Posterior cingulate gyrus (tissue), 11 donors: Measurements from ENCODE around the gene PNMA8C.

Source experiments
- DNase-seq, 10 donors: peaks; one replicate each; pipeline versions ENCODE4 v3.0.0 to v3.0.0-alpha.2; 2020 to 2021; ENCODE audit warnings: mixed read lengths in 3 of 10
- intact Hi-C: fragments of 100-400 bp; cut with DNase I; formaldehyde crosslinking; loops from one replicate; pipeline ENCODE4 v1.15.1; 2023

The PNMA8C gene

DNA sequence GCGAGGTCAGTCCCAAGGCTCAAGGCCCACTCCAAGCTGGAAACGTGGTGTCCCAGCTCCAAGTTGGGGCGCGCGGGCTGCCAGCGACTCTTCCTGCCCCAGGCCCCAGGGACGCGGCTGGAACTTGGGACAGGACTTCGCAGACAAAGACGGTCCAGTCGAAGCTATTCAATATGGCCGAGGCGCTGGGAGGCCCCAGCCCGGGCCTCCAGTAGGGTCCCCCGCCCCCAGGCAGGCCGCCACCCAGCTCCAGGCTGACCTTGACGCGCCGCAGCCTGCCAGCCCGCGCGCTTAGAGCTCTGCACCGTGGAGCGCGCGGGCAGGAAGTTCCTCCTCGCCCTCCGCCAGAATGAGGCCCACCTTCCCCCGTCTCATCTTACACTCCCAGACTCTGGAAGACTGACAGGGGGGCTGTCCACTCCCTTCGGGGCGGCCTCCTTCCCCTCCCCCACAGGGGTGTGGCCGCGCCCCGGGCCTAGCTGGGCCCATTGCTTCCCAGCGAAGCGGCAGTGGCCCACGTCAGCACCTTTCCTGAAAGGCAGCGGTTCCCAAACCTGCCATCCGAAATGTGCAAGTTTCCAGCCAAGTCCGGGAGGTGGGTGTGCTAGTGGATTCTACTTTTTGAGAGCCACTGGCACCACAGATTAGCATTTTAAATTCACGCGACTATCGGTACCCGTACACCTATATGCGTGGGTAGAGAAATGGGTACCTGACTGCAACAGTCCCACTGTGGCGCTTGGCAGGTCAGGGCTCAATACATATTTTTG lies 15.3 kb downstream of the PNMA8C start, which contains the start of gene CCDC8:
TSS of gene CCDC8 (minus strand) at position 303 of the 770 bp plus-strand sequence. CDS start 754 bp downstream, outside the sequence.
- intact Hi-C loops: no loop called here

DNA sequence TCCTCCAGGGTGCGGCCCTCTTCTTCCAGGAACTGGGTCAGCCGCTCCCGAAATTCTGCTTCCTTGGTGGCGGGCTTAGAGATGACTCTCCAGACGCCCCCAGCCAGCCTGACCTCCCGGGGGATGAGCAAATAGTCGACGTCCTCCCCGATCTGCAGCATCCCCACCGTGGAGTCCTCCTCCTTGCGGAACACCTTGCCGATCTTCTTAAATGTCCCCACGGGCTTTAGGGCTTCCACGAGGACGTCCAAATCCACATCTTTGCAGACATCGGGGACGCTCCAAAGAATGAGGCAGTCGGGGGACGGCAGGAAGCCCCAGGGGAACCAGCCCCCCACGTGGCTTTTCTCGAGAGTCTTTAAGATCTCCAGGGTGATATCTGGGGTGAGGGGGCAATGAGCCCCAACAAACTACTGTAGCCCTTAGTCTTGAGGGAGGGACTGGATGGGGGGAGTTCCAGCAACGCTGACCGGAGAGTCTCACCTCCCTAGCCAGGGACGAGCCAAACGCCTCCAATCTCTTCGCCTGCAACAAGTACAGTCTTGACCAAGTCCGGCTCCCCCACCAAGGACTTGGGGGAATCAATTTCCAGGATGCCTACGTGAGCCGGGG lies 16.0 kb downstream of the PNMA8C start:
- intact Hi-C loops: no loop called here
- DNase-seq: peak in 3 of 10 donors; percentile 53 to 58 (median 57)

More for the DNA sequence above, 15.3 kb downstream of the PNMA8C start, which contains the start of gene CCDC8:
- peak in 4 of 10 donors; percentile 16 to 87 (median 58) for DNase-seq

DNA sequence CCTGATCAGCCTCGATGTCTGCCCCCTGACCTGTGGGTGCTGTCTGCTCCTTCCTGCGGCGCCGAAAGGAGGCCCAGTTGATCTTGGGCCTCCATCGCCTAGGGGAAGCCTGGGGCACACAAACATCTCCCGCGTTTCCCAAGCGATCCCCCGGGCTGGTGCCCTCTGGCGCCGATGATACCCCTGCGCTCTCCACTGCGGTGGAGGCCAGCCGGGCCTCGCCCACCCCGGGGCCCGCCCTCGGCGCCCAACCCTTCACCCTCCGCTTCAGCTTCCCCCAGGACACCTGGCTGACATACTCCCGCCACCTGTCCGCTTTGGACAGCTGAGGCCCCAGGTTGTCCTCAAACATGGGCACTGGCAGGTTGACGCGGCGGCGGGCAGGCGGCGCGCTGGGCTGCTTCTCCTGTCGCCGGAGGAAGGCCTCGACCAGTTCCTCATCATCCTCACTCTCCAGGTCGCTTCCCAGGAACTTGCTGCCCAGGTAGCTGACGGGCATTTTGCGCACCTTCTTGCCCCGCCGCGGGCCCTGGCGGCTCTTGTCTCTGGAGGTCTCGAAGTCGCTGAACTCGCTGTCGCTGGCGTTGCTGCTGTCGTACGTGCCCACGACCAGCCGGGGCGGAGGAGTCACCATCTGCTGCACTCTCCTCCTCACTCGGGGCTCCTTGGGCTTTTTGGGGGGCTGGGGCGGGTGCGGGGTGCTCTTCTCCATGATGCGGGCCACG lies 16.6 kb downstream of the PNMA8C start:
- intact Hi-C loops: no loop called here
- DNase-seq: peak in 2 of 10 donors; percentile 57 to 75

DNA sequence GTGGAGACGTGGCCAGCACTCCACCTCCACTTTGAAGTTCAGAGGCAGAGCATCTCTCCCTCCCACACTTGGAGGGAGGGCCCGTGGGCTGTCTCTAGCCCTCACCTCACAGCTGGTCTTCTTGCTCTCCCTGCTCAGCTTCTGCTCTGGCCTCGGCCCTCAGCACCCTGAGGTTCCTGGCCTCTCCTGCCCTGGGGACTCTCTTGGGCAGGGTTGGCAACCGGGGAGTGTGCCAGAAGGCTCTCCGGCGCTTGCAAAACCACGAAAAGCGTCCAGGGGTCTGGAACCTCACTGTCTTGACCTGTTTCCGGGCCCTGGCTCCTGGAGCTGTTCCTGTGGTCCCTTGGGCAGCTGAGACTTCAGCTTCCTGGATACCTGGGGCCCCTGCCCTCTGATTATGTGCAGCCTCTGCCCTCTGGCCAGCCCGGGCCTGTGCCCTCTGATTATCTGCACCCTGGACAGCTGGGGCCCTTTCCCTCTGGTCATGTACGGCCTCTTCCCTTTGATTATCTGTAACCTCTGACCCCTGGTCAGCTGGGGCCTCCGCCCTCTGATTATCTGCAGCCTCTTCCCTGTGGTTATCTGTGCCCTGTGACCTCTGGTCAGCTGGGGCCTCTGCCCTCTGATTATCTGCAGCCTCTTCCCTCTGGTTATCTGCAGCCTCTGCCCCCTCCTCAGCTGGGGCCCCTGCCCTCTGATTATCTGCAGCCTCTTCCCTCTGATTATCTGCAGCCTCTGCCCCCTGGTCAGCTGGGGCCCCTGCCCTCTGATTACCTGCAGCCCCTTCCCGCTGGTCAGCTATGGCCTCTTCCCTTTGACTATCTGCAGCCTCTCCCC lies 17.4 kb downstream of the PNMA8C start:
- DNase-seq: peak in 2 of 10 donors; percentile 41 to 58
- intact Hi-C loops: no loop called here

DNA sequence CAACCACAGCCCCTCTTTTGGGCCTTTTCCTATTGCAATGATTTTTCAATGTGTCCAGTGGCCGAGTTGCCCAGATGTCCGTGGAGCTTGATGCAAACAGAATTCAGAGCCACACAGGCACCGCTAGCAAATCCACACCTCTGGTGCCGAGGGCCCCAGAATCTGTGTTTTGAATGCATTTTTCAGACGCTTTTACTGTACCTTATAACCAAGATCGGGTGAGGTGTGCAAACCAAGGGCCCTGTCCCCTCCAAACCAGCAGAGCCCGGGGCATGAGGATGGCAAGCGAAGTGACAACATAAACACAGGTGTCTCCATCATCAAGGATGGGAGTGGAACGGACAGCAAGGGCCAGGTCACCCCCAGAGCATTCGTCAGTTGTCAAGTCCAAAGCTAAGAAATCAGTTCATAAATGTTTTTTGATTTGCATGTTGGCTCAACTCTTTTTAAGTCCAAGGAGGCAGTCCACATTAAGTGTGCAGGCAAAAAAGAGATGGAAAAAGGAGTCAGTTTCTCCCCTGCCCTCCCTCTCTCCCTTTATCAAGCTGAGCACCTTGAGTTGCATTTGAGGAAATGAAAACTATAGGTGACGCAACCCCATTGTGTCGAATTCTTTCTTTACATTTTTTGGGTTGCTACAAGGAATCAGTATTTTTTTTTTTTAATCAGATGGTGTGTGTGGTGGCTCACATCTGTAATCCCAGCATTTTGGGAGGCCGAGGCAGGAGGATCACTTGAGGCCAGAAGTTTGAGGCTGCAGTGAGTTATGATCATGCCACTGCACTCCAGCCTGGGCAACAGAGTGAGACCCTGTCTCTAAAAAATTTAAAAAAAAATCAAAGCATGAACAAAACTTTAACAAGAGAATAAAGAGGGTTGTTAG lies 18.3 kb downstream of the PNMA8C start:
- peak in 3 of 10 donors; percentile 17 to 70 (median 45) for DNase-seq
- intact Hi-C loops: no loop called here

DNA sequence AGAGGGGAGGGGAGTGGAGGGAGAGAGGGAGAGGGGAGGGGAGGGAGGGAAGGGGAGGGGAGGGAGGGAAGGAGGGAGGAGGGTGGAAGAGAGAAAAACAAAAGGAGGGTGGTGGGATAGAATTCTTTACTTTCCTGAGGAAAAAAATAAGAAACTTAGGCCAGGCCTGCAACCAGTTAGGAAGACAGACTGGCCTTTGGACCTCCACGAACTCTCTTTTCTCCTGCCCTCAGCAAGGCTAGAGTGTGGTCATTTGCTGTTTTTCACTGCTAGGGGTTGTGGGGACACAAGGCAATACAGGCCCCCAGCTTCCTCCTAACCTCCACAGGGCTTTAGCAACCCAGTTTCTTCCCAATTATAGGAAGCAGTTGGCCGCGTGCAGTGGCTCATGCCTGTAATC lies 19.5 kb downstream of the PNMA8C start:
- intact Hi-C loops: no loop called here
- DNase-seq: peak in 1 of 10 donors; percentile 18

DNA sequence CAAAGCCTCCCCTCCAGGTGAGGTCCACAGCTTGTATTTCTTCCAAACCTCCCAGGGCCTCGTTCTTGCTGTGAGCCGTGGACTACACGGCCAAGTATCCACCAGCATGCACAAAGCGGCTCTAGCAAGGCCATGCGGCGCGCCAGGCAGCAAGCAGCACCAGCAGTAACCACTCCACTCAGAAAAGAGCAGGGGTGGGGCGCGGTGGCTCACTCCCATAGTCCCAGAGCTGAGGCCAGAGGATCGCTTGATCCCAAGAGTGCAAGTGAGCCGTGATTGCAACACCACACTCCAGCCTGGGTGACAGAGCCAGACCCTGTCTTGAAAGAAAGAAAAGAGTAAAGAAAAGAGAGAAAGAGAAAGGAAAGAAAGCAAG lies 20.1 kb downstream of the PNMA8C start:
- intact Hi-C loops: no loop called here
- DNase-seq: peak in 6 of 10 donors; percentile 21 to 87 (median 70)

DNA sequence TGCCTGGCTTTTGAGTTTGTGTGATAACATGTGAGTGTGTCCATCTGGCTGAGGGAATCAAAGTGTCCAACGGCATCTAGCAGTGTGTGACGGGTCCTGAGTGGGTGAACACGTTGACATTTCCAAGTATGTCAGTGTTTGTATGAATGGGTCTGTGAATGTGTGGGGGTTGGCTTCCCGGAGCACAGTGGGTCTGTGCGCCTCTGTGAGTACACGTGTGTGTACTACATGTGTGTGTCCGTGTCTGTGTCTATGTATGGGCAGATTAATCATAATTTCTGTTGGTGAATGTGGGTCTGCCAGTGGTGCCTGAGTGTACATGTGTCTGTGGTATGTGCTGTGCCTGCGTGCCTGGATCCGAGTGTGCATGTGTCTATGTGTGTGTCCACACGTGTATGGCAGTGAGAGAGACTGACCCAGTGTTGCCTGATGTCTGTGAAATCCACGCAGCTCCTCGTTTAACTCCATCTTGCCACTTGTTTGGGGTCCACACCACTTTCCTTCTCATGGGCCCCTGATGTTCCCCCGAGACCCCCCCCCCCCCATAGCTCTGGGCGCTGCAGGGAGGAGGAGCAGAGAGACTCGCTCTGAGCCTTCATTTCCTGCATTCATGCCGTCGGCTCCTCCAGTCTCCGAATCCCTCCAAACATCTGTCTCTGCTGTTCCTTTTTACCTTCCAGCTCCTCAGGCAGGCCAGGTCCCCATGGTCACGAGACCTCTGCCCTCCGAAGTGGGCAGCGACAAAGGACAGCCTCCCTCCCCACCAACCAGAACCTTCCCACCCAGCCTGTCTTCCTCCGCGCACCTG lies 20.7 kb downstream of the PNMA8C start:
- peak in 2 of 10 donors; percentile 25 to 77 for DNase-seq
- intact Hi-C loops: no loop called here

DNA sequence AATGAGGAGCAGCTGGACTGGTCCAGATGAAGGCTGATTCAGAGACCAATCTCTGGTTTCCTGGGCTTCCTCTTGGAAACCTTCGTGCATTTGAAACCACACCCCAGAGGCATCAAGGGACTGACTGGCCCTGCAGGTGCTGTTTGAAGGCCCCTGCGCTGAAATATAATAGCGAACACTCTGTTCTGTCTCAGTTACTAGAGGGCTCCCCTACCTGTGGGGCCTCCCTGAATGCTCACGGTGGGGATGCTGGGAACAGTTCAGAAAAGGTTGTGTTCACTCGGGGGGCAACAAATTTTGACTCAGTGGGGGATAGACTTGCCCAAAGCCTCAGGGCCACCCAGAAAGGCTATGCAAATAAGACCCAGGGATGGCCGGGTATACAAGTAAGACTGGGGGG lies 21.8 kb downstream of the PNMA8C start:
- DNase-seq: peak in 2 of 10 donors; percentile 28 to 64
- intact Hi-C loops: no loop called here

DNA sequence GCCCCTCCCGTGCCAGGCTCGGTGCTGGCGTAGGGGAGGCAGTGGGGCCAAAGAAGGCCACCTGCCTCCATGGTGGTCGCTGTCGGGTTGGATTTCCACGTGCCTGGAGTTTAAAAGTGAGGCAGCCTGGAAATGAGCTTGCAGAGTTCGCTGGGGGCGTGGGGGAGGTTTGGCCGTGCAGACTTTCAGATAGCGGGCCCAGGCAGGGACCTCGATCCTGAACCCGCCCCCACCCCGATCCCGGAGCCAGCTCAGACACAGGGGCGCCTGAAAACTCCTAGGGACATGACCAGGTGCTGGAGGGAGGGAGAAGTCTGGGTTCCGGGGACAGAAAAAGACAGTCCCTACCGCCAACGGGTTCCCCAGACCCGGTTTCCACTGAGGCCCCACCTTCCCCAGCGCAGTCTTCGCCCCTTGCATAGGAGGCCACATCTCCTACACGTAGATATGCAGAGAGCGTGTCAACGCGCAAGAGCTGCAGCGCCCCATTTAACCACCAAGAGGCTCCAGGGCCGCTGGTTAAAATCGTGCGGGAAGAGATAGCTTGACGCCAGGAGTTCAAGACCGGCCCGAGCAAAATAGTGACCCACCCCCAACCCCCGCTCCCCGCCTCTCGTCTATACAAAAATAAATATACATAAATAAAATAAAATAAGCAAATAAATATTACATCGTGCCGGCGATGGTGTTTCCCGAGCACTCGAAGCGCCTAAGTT lies 23.8 kb downstream of the PNMA8C start:
- DNase-seq: peak in 3 of 10 donors; percentile 61 to 64 (median 63)
- intact Hi-C loops: no loop called here

DNA sequence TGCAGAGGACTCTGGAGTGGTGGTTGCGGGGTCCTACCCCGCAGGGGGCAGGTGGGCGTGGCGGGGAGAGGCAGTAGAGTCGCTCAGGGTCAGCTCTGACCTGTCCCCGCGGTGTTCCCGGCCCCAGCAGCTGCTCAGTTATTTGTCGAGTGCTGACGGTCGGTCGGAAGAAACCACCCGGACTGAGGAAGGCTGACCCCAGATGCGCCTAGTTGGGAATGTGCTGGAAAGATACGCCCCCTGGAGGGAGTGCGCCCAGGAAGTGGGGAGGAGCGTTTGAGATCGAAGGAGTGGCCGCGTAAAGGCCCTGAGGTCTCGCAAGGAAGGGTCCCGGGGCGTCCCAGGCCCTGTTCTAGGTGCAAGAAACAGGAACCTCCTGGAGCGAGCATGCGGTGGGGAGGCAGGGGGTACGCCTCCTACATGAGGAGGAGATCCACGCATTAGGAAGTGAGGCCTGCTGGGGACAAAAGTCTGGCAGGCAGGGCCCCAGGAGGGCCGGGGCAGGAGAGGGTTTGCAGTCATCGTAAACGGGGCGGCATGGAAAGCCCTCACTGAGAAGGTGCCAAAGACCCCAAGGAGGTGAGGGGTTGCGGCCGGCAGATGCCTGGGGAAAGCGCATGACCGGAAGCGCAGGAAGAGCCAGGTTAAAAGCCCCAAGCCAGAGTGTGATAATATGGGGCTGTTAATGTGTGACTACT lies 24.5 kb downstream of the PNMA8C start:
- DNase-seq: peak in 4 of 10 donors; percentile 17 to 86 (median 78)
- intact Hi-C loops: no loop called here

DNA sequence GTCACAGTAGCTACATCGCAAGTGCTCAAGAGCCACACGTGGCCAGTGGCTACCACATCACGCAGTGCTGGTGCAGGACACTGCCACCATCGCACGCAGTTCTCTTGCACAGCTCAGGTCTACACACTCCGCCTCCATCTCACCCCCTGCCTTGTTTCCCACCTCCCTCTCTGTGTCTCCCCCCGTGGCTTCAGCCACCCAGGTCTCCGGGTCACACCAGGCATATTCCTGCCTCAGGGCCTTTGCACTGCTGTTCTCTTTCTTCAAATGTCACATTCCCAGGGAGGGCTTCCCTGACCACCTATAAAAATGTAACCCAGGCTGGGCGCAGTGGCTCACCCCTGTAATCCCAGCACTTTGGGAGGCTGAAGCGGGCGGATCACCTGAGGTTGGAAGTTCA lies 26.0 kb downstream of the PNMA8C start:
- intact Hi-C loops: loop anchor here (2.0 kb wide), 1 partner anchor 84 kb away; no protein-coding TSS in a partner anchor
- peak in 2 of 10 donors; percentile 39 to 61 for DNase-seq

DNA sequence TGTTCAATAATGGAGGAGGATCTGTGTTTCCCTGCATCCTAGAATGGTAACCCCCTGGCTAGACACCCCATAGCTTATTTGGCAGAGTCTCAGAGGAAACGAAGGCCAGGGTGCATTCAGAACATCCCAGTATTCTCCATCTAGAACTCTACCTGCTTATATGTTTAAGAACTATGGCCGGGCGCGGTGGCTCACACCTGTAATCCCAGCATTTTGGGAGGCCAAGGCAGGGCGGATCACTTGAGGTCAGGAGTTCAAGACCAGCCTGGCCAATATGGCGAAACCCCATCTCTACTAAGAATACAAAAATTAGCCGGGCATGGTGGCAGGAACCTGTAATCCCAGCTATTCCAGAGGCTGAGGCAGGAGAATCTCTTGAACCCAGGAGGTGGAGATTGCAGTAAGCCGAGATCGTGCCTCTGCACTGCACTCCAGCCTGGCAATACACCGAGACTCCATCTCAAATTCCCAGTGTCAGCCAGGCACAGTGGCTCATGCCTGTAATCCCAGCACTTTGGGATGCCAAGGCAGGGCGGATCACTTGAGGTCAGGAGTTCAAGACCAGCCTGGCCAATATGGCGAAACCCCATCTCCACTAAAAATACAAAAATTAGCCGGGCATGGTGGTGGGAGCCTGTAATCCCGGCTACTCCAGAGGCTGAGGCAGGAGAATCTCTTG lies 30.8 kb downstream of the PNMA8C start:
- peak in 2 of 10 donors; percentile 25 to 40 for DNase-seq

DNA sequence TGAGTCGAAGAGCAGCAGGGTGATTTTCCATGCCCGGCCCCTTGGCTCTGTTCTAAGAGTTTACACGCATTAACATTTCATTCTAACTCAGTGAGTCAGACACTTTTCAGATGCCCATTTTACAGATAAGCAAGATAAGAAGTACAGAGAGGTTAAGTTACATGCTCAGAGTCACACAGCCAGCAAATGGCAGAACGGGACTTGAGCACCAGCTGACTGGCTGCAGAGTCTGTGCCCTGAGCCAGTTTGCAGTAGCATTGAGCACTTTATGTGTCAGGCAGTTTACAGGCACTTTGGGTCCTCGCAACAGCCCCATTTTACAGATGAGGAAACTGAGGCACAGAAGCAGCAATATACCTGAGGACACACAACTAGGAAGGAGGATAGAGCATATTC lies 34.3 kb downstream of the PNMA8C start:
- intact Hi-C loops: no loop called here
- no peak for DNase-seq

More for the DNA sequence above, 30.8 kb downstream of the PNMA8C start:
- intact Hi-C loops: loop anchor here (5.0 kb wide), 1 partner anchor 116 kb away; no protein-coding TSS in a partner anchor

DNA sequence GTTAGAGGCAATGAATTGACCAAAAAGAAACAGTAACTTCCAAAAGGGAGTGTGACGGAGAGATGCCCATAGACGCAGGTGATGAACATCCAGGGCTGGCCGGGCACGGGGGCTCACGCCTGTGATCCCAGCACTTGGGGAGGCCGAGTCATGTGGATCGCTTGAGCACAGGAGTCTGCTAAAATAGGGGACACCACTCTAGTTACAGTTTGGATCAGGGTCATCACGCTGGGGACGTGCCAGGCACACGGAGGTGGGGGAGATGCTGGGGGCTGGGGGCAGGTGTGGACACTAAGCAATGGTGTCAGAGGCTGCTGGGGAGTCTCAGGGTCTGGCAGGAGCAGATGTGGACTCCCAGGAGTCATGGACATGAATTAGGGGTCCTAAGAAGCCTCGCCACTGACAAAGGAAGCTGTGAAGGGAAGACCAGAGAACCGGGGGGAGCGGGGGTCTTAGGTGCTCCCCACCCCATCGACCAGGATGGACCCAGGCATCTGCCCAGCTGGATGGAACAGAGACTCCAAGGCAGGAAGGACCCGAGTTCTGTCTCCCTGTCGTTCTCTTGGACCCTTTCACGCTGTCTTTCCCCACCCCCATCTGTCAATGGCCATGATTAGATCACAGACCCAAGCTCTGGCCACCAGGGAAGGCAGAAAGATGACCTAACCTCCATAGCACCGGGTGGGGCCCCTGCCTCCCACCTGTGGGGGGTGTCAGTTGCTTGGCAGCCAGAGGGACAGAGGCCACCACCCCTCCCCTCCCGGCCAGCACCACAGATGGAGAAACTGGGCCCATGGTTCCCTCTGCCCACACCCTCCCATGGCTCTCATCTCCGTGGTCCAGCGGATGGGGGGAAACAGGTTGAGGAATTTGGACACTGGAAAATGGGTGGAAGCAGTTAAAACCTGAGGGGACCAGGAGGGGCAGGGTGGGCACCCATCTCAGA lies 35.0 kb downstream of the PNMA8C start:
- intact Hi-C loops: no loop called here
- DNase-seq: peak in 3 of 10 donors; percentile 20 to 70 (median 55)
